Stromal cell of bone marrow (primary cell): ENCODE results near the gene GREM2.

Source experiments
- DNase-seq: peaks from one replicate; pipeline ENCODE4 v3.0.0-alpha.2; 2012; ENCODE audit warnings: low read depth

The GREM2 gene

DNA sequence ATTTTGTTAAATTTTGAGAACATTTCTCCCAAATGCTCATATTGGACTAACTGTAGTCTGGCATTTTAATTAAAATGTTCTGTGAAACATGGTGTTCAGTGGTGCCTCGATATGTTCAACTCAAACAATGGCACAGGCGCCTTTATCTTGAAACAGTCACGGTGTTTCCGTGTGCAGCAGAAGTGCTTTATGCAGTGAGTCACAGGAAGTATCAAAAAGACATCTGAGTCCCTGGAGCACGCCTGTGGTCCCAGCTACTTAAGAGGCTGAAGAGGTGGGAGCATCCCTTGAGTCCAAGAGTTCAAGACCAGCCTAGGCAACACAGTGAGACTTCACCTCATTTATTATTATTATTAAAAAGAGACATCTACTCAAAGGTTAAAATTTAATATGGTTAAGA lies 52.2 kb downstream of the GREM2 start:
- DNase-seq: no peak

- no peak for DNase-seq
These were observed 56.4 kb downstream of the GREM2 start for GRCh38 chr1:240555524-240555923.

GRCh38 chr1:240553351-240553750 lies 58.6 kb downstream of the GREM2 start:
- DNase-seq: no peak

DNA sequence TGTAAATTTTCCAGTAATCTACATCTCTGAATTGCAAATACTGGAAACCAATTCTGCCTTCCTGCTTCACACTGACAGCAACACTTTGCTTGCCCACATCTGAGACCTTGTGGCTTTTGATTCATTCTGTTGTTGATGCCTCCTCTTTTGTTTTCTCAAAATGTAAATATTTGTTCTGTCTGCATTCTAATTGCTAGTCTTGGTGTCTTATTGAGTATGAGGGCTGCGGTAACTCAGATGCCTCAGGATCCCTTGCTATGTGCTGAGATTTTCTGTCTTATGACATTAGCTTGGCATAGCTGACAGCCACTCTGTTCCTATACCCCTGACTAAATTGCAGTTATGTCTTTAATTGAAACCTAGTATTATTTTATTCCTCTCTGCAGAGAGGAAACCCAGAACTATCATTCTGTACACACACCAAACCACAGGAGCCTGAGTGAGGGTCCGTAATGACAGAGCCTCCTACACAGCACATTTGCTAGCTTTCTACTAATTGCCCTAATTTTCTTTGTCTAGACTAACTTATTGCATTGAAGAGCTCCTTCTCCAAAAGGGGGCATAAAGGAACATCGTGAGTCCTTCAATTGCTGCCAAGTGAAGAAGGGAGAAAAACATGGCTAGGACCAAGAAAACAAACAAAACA lies 72.1 kb downstream of the GREM2 start:
- DNase-seq: no peak

- DNase-seq: peak; percentile 30
These were observed 73.1 kb downstream of the GREM2 start for GRCh38 chr1:240538776-240539430.

DNA sequence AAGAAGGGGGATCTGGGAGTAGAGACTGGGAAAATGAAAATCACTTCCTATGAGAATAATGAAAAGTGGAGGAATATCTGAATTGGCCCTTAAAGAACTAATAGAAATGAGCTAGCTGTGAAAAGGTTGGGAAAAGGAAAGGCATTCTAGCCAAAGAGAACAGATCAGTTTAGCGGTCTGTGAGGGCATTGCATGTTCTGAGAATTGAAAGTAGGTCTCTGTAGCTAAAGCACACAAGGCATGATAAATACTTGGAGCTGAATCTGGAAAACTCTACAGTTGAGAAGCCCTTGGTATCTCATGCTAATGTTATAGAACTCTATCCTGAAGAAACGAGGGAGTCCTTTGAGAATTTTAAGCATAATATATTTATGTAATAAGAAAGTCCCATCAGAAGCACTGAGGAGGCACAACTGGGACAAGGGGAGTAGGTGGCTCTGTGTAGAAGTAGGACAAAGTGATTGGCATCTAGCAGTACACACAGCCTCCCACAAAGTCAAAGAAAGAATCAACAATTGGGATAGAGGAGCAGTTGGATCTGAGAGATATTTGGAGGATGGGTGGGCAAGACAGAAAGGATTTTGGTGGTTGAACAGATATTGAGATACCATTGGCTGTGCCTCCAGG lies 78.7 kb downstream of the GREM2 start:
- no peak for DNase-seq

DNA sequence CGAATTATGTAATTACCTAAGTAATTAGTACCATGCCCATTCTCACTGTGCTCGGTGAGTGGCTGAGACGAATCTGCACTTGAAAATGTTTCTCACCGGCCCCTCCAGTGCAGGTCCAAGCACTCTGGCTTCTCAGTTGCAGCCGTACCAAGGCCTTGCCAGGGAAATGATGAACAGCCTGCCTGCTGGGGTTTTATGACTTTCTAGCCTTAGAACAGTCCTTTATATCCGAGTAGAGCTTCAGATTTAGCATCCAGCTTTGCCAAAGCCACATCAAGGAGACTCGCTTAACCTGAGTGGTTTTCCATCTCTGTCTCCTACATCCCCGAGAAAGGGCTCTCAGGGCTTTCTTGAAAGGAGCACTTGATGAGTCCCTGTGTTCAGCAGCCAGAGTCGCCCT lies 83.4 kb downstream of the GREM2 start:
- no peak for DNase-seq

DNA sequence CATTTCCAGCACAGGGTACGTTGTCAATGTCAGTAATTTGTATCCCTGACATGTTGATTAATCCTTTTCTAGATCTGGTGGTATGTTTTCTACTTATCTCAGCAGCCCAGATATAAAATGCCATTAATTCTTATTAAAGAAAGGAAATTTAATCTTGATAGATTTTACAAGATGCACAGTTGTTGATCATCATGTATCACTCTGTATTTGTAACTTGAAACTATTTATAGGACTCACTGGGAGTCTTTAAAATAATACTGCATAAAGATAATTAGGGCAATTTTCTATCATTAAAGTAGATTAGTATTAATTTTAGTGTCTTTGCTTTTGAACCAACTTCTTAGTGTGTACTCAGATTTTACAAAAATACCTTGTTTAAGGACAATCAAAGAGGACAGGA lies 84.9 kb downstream of the GREM2 start:
- no peak for DNase-seq

DNA sequence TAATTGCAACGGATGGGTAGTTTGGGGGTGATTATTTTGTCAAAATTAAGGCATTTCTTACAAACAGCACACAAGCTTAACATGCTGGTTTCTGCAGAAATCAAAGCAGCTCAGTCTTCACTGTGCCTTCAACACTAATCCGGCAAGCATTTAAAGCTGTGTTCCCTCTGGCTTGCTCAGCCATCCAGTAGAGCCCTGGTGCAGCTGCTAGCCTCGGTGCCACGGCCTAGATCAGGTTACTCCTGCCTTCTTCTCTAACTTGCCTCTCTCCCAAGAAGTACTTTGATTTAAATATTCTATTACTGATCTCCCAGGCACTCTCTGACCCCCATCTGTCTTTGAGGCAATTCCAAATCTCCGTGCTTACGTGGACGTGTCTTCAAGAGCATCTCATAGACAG lies 85.6 kb downstream of the GREM2 start:
- DNase-seq: no peak

GRCh38 chr1:240524356-240525069 lies 87.4 kb downstream of the GREM2 start:
- no peak for DNase-seq

GRCh38 chr1:240522122-240522822 lies 89.7 kb downstream of the GREM2 start:
- no peak for DNase-seq

DNA sequence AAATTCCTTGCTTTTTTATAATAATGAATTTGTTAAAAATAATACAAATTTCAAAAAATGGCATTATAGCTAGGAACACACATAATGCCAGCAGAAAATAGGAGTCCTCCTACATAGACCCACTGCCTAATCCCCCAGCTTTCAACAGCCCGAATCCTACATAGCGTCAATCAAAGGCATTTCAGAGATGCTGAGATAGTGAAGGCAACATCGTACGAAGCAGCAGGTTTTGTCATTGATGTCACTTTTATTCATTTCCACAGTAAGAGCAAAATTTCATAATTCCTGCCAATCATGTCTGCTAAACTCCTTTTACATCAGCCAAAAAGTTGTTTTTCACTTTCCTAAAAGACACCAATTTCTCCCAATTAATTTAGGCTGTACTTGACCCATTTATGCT lies 94.1 kb downstream of the GREM2 start:
- no peak for DNase-seq

DNA sequence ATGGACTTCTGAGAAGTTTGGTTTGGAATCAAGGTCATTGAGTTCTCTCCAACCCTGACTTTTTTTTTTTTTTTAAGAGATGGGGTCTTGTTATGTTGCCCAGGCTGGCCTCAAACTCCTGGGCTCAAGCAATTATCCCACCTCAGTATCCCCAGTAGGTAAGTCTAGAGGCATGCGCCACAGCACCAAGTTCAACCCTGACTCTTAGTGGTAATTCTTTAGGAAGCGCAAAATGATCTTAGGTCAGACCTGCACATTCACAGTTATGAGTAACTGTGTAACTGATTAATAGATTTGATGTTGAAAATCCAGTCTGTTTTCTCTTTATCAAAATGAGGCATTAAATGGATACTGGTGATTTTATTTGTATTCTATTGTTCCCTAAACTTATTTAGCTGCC lies 95.9 kb downstream of the GREM2 start:
- no peak for DNase-seq

DNA sequence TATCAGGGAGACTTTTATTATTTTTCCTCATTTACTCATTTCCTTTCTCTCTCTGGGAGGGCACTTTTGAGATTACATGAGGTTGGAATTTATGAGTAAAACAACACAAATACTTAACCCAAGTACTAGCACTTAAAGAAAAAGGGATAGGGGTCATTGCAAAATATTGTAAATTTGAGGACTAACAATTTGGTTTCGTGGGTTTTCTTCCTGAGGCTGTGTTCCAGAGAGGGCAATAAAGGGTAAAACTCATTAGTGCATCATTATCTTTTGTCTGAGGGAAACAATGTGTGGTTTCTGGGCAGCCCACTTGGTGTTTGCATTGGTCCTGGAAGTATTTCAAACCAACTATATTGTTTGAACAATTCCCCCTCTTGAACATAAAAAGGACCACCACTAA lies 96.5 kb downstream of the GREM2 start:
- peak; percentile 28 for DNase-seq

GRCh38 chr1:240511789-240512188 lies 100.2 kb downstream of the GREM2 start:
- no peak for DNase-seq

DNA sequence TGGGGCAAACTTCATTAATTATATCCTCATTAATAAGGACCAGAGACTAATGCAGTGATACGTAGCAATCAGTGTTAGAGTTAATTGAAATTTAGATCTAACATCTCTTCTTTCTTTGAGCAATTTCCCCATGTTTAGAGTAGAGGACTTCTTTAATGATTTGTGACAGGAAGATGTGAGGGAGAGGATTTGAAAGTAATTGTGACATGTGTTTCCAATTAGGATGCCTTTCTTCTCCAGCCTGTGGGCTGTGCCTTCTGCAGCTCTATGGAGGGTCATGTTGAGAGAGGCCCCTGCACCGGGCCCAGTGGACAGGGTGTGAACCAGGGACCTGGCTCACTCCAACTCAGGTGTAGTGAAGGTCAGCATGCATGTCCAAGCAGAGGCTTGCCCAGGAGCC lies 103.0 kb downstream of the GREM2 start:
- DNase-seq: no peak

DNA sequence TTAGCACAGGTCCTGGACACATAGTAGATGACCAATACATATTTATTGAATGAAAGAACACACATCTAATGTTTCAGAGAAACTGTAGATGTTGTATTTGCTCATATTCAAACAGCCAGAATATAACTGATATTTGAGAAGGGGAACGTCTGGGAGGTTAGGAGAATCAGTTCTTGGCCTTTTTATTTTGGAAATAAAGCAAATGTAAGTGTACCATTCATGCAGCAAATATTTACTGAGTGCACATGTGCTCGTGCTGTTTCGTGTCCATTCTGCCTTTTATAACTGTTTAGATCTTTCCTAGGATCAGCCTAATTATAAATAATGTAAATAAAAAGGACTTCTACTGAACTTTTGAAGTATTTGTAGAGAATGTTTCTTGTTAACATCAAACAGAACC lies 103.8 kb downstream of the GREM2 start:
- DNase-seq: no peak

DNA sequence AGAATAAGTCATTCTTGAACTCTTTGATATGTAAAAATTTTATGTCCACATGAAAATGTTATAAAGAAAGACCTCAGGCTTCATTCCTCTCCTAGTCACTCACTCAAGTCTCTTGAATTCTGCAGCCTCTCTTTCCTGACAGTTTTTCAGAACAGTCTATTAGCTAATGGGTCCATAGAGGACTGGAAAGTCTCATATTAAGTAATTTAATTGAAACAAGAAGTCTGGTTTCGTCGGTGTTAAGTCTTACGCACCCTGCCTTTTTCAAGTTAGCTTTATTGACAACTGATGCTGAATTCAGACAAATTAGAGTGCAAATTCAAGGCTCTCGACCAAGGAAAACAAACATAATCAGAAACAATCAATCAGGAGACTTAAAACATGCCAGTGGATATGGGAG lies 105.8 kb downstream of the GREM2 start:
- DNase-seq: no peak

GRCh38 chr1:240503558-240503957 lies 108.4 kb downstream of the GREM2 start:
- DNase-seq: no peak

DNA sequence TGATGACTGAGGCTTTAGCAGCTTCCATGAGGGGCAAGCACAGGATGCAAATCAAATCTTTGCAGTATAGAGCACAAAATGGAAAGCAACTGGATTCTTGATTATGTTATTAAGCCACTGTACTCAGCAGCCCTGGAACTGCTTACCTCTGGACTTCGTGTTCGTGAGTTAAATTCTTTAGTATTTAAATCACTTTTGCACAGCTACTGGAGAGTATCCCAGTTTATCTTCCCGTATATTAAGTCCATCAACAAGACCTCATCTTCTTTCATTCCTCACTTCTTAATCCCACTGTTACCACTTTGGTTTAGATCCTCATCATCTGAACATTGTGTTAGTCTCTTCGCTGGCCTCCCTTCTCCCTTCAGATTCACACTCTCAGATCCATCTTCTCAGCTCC lies 108.9 kb downstream of the GREM2 start:
- DNase-seq: no peak

GRCh38 chr1:240501115-240501514 lies 110.8 kb downstream of the GREM2 start:
- DNase-seq: no peak

DNA sequence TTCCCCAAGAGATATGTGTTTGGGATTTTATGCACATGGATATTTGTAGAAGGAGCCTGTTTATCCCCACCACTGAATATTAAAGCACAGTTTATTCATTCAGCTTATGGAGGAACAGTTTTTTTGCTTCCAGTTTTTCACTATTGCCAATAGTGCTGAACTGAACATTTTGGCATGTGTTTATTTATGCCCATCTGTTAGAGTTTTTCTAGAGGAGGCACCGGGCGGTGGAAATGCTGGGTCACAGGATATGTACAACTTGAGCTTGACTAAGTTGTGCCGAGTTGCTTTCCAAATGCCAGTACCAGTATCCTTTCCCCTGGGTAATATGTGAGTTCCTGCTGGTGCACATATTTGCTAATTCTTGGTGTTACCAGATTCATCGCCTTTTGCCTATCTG lies 111.3 kb downstream of the GREM2 start:
- no peak for DNase-seq
